ENCODE data around the gene KRTAP9-6.

DNA sequence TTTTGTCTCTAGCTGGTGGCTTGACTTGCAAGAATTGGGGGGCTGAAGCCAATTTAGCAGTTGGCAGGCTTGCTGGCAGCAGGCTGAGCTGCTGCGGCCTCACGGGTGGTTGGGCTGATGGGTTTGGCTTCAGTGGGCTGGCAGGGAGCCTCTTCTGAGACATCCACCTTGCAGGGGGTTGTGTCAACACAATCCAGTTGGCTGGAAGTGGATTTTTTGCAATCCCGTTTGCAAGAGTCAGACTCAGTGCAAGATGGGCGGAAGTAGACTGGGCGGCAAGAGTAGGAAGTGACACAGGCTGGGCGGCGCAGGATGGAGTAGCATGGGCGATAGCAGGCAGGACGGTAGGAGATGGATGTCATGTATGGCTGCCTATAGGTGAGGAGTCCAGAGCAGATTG is 42.5 kb downstream of the KRTAP9-6 start:
- TF ChIP-seq, protein P1, sequence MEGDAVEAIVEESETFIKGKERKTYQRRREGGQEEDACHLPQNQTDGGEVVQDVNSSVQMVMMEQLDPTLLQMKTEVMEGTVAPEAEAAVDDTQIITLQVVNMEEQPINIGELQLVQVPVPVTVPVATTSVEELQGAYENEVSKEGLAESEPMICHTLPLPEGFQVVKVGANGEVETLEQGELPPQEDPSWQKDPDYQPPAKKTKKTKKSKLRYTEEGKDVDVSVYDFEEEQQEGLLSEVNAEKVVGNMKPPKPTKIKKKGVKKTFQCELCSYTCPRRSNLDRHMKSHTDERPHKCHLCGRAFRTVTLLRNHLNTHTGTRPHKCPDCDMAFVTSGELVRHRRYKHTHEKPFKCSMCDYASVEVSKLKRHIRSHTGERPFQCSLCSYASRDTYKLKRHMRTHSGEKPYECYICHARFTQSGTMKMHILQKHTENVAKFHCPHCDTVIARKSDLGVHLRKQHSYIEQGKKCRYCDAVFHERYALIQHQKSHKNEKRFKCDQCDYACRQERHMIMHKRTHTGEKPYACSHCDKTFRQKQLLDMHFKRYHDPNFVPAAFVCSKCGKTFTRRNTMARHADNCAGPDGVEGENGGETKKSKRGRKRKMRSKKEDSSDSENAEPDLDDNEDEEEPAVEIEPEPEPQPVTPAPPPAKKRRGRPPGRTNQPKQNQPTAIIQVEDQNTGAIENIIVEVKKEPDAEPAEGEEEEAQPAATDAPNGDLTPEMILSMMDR (IDR thresholded peaks at IDR 0.05) = no peak
- TF ChIP-seq GABPA (IDR thresholded peaks at IDR 0.05; ENCODE audit: low read depth) (no peak), FOSL2 (IDR thresholded peaks at IDR 0.05; ENCODE audit: borderline replicate concordance, low read depth) (no peak), RFX5 (IDR thresholded peaks at IDR 0.05; ENCODE audit: low read length) (no peak), RAD21 (IDR thresholded peaks at IDR 0.05; ENCODE audit: low read length) (no peak), POLR2AphosphoS5 (IDR thresholded peaks at IDR 0.05; ENCODE audit: low read depth, low read length) (no peak), EP300 (IDR thresholded peaks at IDR 0.05; ENCODE audit: borderline replicate concordance in 1 of 2, low read depth in 1 of 2, low read length in 1 of 2) (no peak), YY1 (IDR thresholded peaks at IDR 0.05; ENCODE audit: low read depth) (no peak), RXRA (IDR thresholded peaks at IDR 0.05; ENCODE audit: borderline replicate concordance, low read depth) (no peak), TAF1 (IDR thresholded peaks at IDR 0.05; ENCODE audit: borderline replicate concordance, low read depth, low read length) (no peak), ELF1 (IDR thresholded peaks at IDR 0.05) (no peak), EZH2phosphoT487 (IDR thresholded peaks at IDR 0.05; ENCODE audit: borderline replicate concordance, low read depth) (no peak)
- TF ChIP-seq, protein P2, sequence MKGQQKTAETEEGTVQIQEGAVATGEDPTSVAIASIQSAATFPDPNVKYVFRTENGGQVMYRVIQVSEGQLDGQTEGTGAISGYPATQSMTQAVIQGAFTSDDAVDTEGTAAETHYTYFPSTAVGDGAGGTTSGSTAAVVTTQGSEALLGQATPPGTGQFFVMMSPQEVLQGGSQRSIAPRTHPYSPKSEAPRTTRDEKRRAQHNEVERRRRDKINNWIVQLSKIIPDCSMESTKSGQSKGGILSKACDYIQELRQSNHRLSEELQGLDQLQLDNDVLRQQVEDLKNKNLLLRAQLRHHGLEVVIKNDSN (IDR thresholded peaks at IDR 0.05; ENCODE audit: borderline replicate concordance, low read depth) = no peak
- TF ChIP-seq, protein P3, sequence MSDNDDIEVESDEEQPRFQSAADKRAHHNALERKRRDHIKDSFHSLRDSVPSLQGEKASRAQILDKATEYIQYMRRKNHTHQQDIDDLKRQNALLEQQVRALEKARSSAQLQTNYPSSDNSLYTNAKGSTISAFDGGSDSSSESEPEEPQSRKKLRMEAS (IDR thresholded peaks at IDR 0.05; ENCODE audit: low read depth) = no peak

Measured in SK-N-SH (cell line).